ENCODE data around the gene PDE3A. TPM values are rescaled to one million over a fixed set of nuclear protein-coding genes. Genes with fewer than 3 reads are reported as not detected.

The PDE3A gene
- total RNA-seq, 2 experiments from 2014 or later, result not detected

GRCh38 chr12:20460956-20461355 lies 92.6 kb downstream of the PDE3A start:
- CTCF ChIA-PET, result no interaction called here
- no peak for DNase-seq
- H3K4me3 Mint-ChIP-seq, result no peak overlapping the region
- no peaks in the 10 kb centered on the region for H3K36me3 Mint-ChIP-seq (ENCODE audit: low read depth)
- no peak overlapping the region for H3K27ac Mint-ChIP-seq
- POLR2A ChIA-PET, result no interaction called here
- no peaks in the 10 kb centered on the region for H3K9me3 Mint-ChIP-seq
- no peaks in the 10 kb centered on the region for H3K27me3 Mint-ChIP-seq
- H3K4me1 Mint-ChIP-seq, result no peaks in the 10 kb centered on the region

GRCh38 chr12:20463913-20464524 lies 95.7 kb downstream of the PDE3A start:
- H3K27ac Mint-ChIP-seq, result no peak overlapping the region
- H3K36me3 Mint-ChIP-seq (ENCODE audit: low read depth), result no peaks in the 10 kb centered on the region
- H3K4me3 Mint-ChIP-seq, result no peak overlapping the region
- no peak for DNase-seq
- ChIA-PET POLR2A (no interaction called here), CTCF (interaction anchor here (1.2 kb wide), 1 partner anchor 9 kb away, joined by 3 read pairs; no protein-coding TSS in a partner anchor)
- no peaks in the 10 kb centered on the region for H3K4me1 Mint-ChIP-seq
- H3K9me3 Mint-ChIP-seq, result no peaks in the 10 kb centered on the region
- no peaks in the 10 kb centered on the region for H3K27me3 Mint-ChIP-seq

GRCh38 chr12:20469300-20469699 lies 101.0 kb downstream of the PDE3A start:
- POLR2A ChIA-PET, result no interaction called here
- no peak overlapping the region for H3K27ac Mint-ChIP-seq
- CTCF ChIA-PET, result no interaction called here
- DNase-seq, result no peak
- H3K4me3 Mint-ChIP-seq, result no peak overlapping the region
- no peaks in the 10 kb centered on the region for H3K36me3 Mint-ChIP-seq (ENCODE audit: low read depth)
- H3K4me1 Mint-ChIP-seq, result no peaks in the 10 kb centered on the region
- H3K27me3 Mint-ChIP-seq, result no peaks in the 10 kb centered on the region
- H3K9me3 Mint-ChIP-seq, result no peaks in the 10 kb centered on the region

GRCh38 chr12:20469756-20470155 lies 101.4 kb downstream of the PDE3A start:
- Mint-ChIP-seq H3K9me3 (no peaks in the 10 kb centered on the region), H3K27ac (no peak overlapping the region), H3K36me3 (ENCODE audit: low read depth) (no peaks in the 10 kb centered on the region), H3K4me1 (no peaks in the 10 kb centered on the region), H3K4me3 (no peak overlapping the region), H3K27me3 (no peaks in the 10 kb centered on the region)
- ChIA-PET POLR2A (no interaction called here), CTCF (no interaction called here)
- DNase-seq, result no peak

- DNase-seq, result no peak
- Mint-ChIP-seq H3K27ac (no peak overlapping the region), H3K9me3 (no peaks in the 10 kb centered on the region), H3K4me3 (no peak overlapping the region), H3K4me1 (no peaks in the 10 kb centered on the region), H3K36me3 (ENCODE audit: low read depth) (no peaks in the 10 kb centered on the region), H3K27me3 (no peaks in the 10 kb centered on the region)
- ChIA-PET CTCF (no interaction called here), POLR2A (no interaction called here)
Observed at GRCh38 chr12:20472102-20472782, 103.9 kb downstream of the PDE3A start.

- ChIA-PET CTCF (no interaction called here), POLR2A (no interaction called here)
- Mint-ChIP-seq H3K9me3 (no peaks in the 10 kb centered on the region), H3K27ac (no peak overlapping the region), H3K27me3 (no peaks in the 10 kb centered on the region), H3K36me3 (ENCODE audit: low read depth) (no peaks in the 10 kb centered on the region), H3K4me3 (no peak overlapping the region), H3K4me1 (no peaks in the 10 kb centered on the region)
- no peak for DNase-seq
Observed at GRCh38 chr12:20473133-20473532, 104.8 kb downstream of the PDE3A start.

- no peaks in the 10 kb centered on the region for H3K9me3 Mint-ChIP-seq
- no peaks in the 10 kb centered on the region for H3K36me3 Mint-ChIP-seq (ENCODE audit: low read depth)
- POLR2A ChIA-PET, result no interaction called here
- H3K27me3 Mint-ChIP-seq, result no peaks in the 10 kb centered on the region
- no peak overlapping the region for H3K4me3 Mint-ChIP-seq
- DNase-seq, result no peak
- CTCF ChIA-PET, result no interaction called here
- no peak overlapping the region for H3K27ac Mint-ChIP-seq
- H3K4me1 Mint-ChIP-seq, result no peaks in the 10 kb centered on the region
Observed at GRCh38 chr12:20474016-20474415, 105.7 kb downstream of the PDE3A start.

GRCh38 chr12:20474443-20474842 lies 106.1 kb downstream of the PDE3A start:
- Mint-ChIP-seq H3K27me3 (no peaks in the 10 kb centered on the region), H3K36me3 (ENCODE audit: low read depth) (no peaks in the 10 kb centered on the region)
- CTCF ChIA-PET, result no interaction called here

GRCh38 chr12:20475542-20475941 lies 107.2 kb downstream of the PDE3A start:
- Mint-ChIP-seq H3K9me3 (no peaks in the 10 kb centered on the region), H3K27ac (no peak overlapping the region), H3K27me3 (no peaks in the 10 kb centered on the region), H3K4me1 (no peaks in the 10 kb centered on the region), H3K36me3 (ENCODE audit: low read depth) (no peaks in the 10 kb centered on the region), H3K4me3 (no peak overlapping the region)
- ChIA-PET POLR2A (no interaction called here), CTCF (no interaction called here)
- no peak for DNase-seq

More at GRCh38 chr12:20474443-20474842, 106.1 kb downstream of the PDE3A start:
- H3K27ac Mint-ChIP-seq, result no peak overlapping the region
- no peaks in the 10 kb centered on the region for H3K9me3 Mint-ChIP-seq
- DNase-seq, result no peak
- no peaks in the 10 kb centered on the region for H3K4me1 Mint-ChIP-seq
- POLR2A ChIA-PET, result no interaction called here
- no peak overlapping the region for H3K4me3 Mint-ChIP-seq

GRCh38 chr12:20476551-20476950 lies 108.2 kb downstream of the PDE3A start:
- Mint-ChIP-seq H3K27ac (no peak overlapping the region), H3K36me3 (ENCODE audit: low read depth) (no peaks in the 10 kb centered on the region), H3K27me3 (no peaks in the 10 kb centered on the region), H3K4me1 (no peaks in the 10 kb centered on the region), H3K4me3 (no peak overlapping the region), H3K9me3 (no peaks in the 10 kb centered on the region)
- no peak for DNase-seq
- CTCF ChIA-PET, result no interaction called here
- POLR2A ChIA-PET, result no interaction called here

- no peaks in the 10 kb centered on the region for H3K27me3 Mint-ChIP-seq
- H3K27ac Mint-ChIP-seq, result no peak overlapping the region
- H3K36me3 Mint-ChIP-seq (ENCODE audit: low read depth), result no peaks in the 10 kb centered on the region
- no peak overlapping the region for H3K4me3 Mint-ChIP-seq
- no peak for DNase-seq
- H3K9me3 Mint-ChIP-seq, result no peaks in the 10 kb centered on the region
- ChIA-PET POLR2A (no interaction called here), CTCF (no interaction called here)
- H3K4me1 Mint-ChIP-seq, result no peaks in the 10 kb centered on the region
Observed at GRCh38 chr12:20477255-20477654, 108.9 kb downstream of the PDE3A start.

GRCh38 chr12:20477672-20478071 lies 109.3 kb downstream of the PDE3A start:
- Mint-ChIP-seq H3K4me3 (no peak overlapping the region), H3K27ac (no peak overlapping the region), H3K36me3 (ENCODE audit: low read depth) (no peaks in the 10 kb centered on the region), H3K27me3 (no peaks in the 10 kb centered on the region), H3K9me3 (no peaks in the 10 kb centered on the region), H3K4me1 (no peaks in the 10 kb centered on the region)
- DNase-seq, result no peak
- CTCF ChIA-PET, result no interaction called here
- POLR2A ChIA-PET, result no interaction called here

- H3K9me3 Mint-ChIP-seq, result no peaks in the 10 kb centered on the region
- no peaks in the 10 kb centered on the region for H3K27me3 Mint-ChIP-seq
- POLR2A ChIA-PET, result no interaction called here
- no peak overlapping the region for H3K27ac Mint-ChIP-seq
- no peaks in the 10 kb centered on the region for H3K36me3 Mint-ChIP-seq (ENCODE audit: low read depth)
- CTCF ChIA-PET, result no interaction called here
- H3K4me1 Mint-ChIP-seq, result no peaks in the 10 kb centered on the region
- no peak overlapping the region for H3K4me3 Mint-ChIP-seq
- DNase-seq, result no peak
Observed at GRCh38 chr12:20482491-20483054, 114.2 kb downstream of the PDE3A start.

GRCh38 chr12:20483776-20484175 lies 115.4 kb downstream of the PDE3A start:
- Mint-ChIP-seq H3K9me3 (no peaks in the 10 kb centered on the region), H3K4me3 (no peak overlapping the region), H3K36me3 (ENCODE audit: low read depth) (no peaks in the 10 kb centered on the region), H3K4me1 (no peaks in the 10 kb centered on the region), H3K27me3 (no peaks in the 10 kb centered on the region), H3K27ac (no peak overlapping the region)
- DNase-seq, result no peak
- CTCF ChIA-PET, result no interaction called here
- POLR2A ChIA-PET, result no interaction called here
